Activated CD4-positive, alpha-beta T cell treated with anti-CD3 and anti-CD28 coated beads for 36 hours (primary cell): ENCODE data around the gene ADGRB3. TPM values are rescaled to one million over a fixed set of nuclear protein-coding genes. Genes with fewer than 3 reads are reported as not detected.

Source experiments
- ATAC-seq: fragments of 200-7000 bp; cut with Tn5 transposase; one replicate; pipeline ENCODE4 v1.10.0; 2021; ENCODE audit warnings: mild to moderate bottlenecking, moderate library complexity
- CTCF ChIA-PET: fragments of 350-600 bp; sonication (Branson Sonifier 250); formaldehyde crosslinking; loops from one replicate; lab custom pipeline; 2021; ENCODE audit warnings: antibody characterized with exemption; lab: Charles Lee
- POLR2A ChIA-PET: fragments of 350-600 bp; sonication (Branson Sonifier 250); formaldehyde crosslinking; loops from one replicate; lab custom pipeline; 2021; ENCODE audit warnings: antibody characterized with exemption, inconsistent platforms; lab: Charles Lee
- DNase-seq: peaks from one replicate; pipeline ENCODE4 v3.0.0-alpha.2; 2020
- H3K27ac Mint-ChIP-seq: one replicate; pipeline ENCODE4 v1.8.0; 2021; ENCODE audit warnings: mixed read lengths
- H3K27me3 Mint-ChIP-seq: one replicate; pipeline ENCODE4 v1.8.0; 2021; ENCODE audit warnings: mixed read lengths
- H3K36me3 Mint-ChIP-seq: one replicate; pipeline ENCODE4 v1.8.0; 2021; ENCODE audit warnings: low read depth, mixed read lengths
- H3K4me1 Mint-ChIP-seq: one replicate; pipeline ENCODE4 v1.8.0; 2021; ENCODE audit warnings: mixed read lengths
- H3K4me3 Mint-ChIP-seq: one replicate; pipeline ENCODE4 v1.8.0; 2021; ENCODE audit warnings: mild to moderate bottlenecking, moderate library complexity, mixed read lengths
- H3K9me3 Mint-ChIP-seq: one replicate; pipeline ENCODE4 v1.8.0; 2021; ENCODE audit warnings: low read depth, mixed read lengths
- intact Hi-C, 2 experiments: fragments of 100-400 bp; cut with DNase I in 1 of 2; cut with micrococcal nuclease in 1 of 2; formaldehyde crosslinking; loops; one replicate each; pipeline versions ENCODE4 v1.14.2 to v1.15.1; 2022 to 2024; cut with DNase I, micrococcal nuclease
- total RNA-seq, 2 experiments: library from RNA; stranded (reverse); gene quantifications; one replicate each; pipeline ENCODE4 v1.2.3, GENCODE V29; 2021

The ADGRB3 gene
- total RNA-seq, 2 experiments from 2014 or later = not detected

DNA sequence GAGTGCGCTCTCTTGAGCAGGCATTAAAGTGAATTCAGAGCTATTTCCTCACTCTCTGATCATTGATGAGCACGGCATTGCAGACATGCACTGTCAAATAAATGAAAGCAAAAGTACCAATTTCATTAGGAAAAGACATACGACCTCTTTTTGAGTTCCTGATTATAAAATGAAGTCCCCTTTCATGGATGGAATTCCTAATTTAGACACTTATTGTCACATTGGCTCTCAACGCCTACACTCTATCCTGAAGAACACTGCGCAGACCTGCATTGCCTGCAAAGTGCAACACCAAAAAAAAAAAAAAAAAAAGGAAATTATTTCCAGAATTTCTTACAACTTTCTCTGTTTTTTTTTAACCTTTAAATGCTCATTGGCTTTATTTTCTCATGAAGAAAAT is 1.6 kb downstream of the ADGRB3 start:
- Mint-ChIP-seq H3K36me3 (no peaks in the 10 kb centered on the region), H3K27me3 (peaks cover 55% of the 10 kb centered on the region), H3K4me3 (no peak overlapping the region), H3K27ac (no peak overlapping the region), H3K9me3 (no peaks in the 10 kb centered on the region), H3K4me1 (peaks cover 20% of the 10 kb centered on the region)
- no peak for ATAC-seq
- intact Hi-C loops = loop anchor here in 1 of 2 experiments (5.0 kb wide), 2 partner anchors 331 to 1096 kb away; no protein-coding TSS in a partner anchor
- CTCF ChIA-PET = no interaction called here
- DNase-seq = no peak
- POLR2A ChIA-PET = no interaction called here

DNA sequence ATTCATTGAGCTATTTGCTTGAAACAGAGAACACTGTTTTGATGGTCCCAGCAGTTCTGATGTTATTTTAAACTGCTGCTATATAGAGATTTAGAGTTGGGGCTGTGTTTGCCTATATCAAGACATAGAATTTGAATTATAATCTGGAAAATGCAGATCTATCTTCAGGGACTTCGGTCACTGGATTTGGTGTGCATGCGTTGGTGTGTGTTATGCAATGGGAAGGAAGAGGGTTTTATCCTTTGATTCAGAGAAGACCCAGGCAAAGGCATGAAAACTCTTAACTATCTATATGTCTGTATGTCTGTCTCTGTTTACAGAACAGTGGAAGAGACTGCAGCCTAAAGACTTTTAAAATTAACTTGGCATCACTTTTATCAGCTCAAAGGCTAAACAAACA is 2.0 kb downstream of the ADGRB3 start:
- no peaks in the 10 kb centered on the region for H3K9me3 Mint-ChIP-seq
- no peak overlapping the region for H3K27ac Mint-ChIP-seq
- ChIA-PET CTCF (interaction anchor here (0.5 to 0.7 kb wide), 6 partner anchors 169 to 1455 kb away, joined by 3 to 8 read pairs (median 4); no protein-coding TSS in a partner anchor), POLR2A (no interaction called here)
- DNase-seq = no peak
- no peaks in the 10 kb centered on the region for H3K36me3 Mint-ChIP-seq
- no peak for ATAC-seq
- H3K4me3 Mint-ChIP-seq = no peak overlapping the region
- H3K4me1 Mint-ChIP-seq = peaks cover 20% of the 10 kb centered on the region
- H3K27me3 Mint-ChIP-seq = peaks cover 55% of the 10 kb centered on the region
- intact Hi-C loops = loop anchor here in 1 of 2 experiments (5.0 kb wide), 2 partner anchors 330 to 1095 kb away; no protein-coding TSS in a partner anchor

DNA sequence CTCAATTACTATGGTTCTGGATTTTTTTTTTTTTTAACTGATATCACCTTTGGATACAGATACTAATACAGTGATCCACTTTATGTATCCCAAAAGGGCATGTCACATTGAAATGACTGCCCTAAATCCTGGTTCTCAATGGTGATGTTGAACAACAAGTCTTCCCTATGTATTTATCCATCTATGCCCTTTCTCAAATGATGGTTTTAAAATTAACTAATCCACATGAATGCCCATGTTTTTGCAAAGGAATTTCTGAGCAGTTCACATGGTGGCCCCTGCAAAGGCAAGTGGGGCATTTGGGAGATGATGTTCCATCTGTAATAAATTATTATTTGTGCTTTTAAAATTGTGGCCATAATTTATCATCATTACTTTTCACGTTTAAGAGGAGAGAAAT is 2.7 kb downstream of the ADGRB3 start:
- CTCF ChIA-PET = interaction anchor here (0.5 to 0.7 kb wide), 7 partner anchors 22 to 1433 kb away, joined by 3 to 8 read pairs (median 3); no protein-coding TSS in a partner anchor
- no peak overlapping the region for H3K4me3 Mint-ChIP-seq
- peaks cover 53% of the 10 kb centered on the region for H3K27me3 Mint-ChIP-seq
- ATAC-seq = no peak
- POLR2A ChIA-PET = no interaction called here
- H3K27ac Mint-ChIP-seq = no peak overlapping the region
- no peaks in the 10 kb centered on the region for H3K36me3 Mint-ChIP-seq
- H3K4me1 Mint-ChIP-seq = peaks cover 20% of the 10 kb centered on the region
- H3K9me3 Mint-ChIP-seq = no peaks in the 10 kb centered on the region
- intact Hi-C loops = loop anchor here (1.0 to 5.0 kb wide), 7 partner anchors 141 to 1471 kb away; no protein-coding TSS in a partner anchor
- no peak for DNase-seq

DNA sequence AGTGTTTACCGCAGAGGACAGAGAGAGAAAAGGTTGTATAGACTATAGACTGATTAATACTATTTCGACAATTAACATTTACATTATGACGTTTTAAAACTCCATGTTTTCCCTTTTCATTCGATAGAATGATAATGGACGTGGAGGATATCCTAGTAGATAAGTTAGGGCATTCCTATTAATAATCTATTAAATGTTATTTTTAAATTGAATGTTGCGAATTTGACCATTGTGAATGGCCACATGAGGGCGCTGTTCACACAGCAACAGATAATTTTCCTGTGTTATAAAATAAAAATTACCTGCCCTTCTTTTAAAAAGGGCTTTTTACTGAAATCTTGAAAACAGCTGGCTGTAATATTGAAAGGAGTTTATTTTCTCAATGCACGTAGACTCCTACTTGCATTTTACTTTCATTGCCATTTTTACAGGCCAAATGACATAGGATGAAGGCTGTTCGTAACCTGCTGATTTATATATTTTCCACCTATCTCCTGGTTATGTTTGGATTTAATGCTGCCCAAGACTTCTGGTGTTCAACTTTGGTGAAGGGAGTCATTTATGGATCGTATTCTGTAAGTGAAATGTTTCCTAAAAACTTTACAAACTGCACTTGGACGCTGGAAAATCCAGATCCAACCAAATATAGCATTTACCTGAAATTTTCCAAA is 3.3 kb downstream of the ADGRB3 start:
- H3K27me3 Mint-ChIP-seq = peaks cover 50% of the 10 kb centered on the region
- no peak overlapping the region for H3K27ac Mint-ChIP-seq
- H3K9me3 Mint-ChIP-seq = no peaks in the 10 kb centered on the region
- ATAC-seq = no peak
- CTCF ChIA-PET = interaction anchor here (0.6 to 0.7 kb wide), 3 partner anchors 22 to 957 kb away, joined by 3 read pairs; no protein-coding TSS in a partner anchor
- H3K4me1 Mint-ChIP-seq = peaks cover 20% of the 10 kb centered on the region
- intact Hi-C loops = loop anchor here (1.0 to 5.0 kb wide), 7 partner anchors 140 to 1470 kb away; no protein-coding TSS in a partner anchor
- no peaks in the 10 kb centered on the region for H3K36me3 Mint-ChIP-seq
- POLR2A ChIA-PET = interaction anchor here (0.6 kb wide), 1 partner anchor 191 kb away, joined by 3 read pairs; no protein-coding TSS in a partner anchor
- DNase-seq = peak; percentile 52
- no peak overlapping the region for H3K4me3 Mint-ChIP-seq

DNA sequence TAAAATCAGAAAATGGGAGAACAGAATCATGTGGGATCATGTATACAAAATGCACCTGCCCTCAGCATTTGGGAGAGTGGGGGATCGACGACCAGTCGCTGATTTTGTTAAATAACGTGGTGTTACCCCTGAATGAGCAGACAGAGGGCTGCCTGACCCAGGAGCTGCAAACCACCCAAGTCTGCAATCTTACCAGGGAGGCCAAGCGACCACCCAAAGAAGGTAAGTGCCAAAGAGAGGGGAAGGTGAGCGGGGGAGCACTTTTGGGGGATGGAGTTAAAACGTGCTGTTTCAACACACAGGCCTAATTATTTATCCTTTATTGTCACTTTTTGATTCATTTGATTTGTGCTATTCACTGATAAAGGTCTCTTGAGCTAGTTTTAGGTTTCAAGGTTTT is 4.1 kb downstream of the ADGRB3 start:
- Mint-ChIP-seq H3K9me3 (no peaks in the 10 kb centered on the region), H3K36me3 (no peaks in the 10 kb centered on the region), H3K27me3 (peaks cover 43% of the 10 kb centered on the region), H3K27ac (no peak overlapping the region), H3K4me1 (peaks cover 14% of the 10 kb centered on the region), H3K4me3 (no peak overlapping the region)
- ChIA-PET POLR2A (interaction anchor here (0.6 kb wide), 1 partner anchor 190 kb away, joined by 3 read pairs; no protein-coding TSS in a partner anchor), CTCF (interaction anchor here (0.7 kb wide), 1 partner anchor 926 kb away, joined by 3 read pairs; no protein-coding TSS in a partner anchor)
- DNase-seq (no peak), ATAC-seq (no peak)
- intact Hi-C loops = loop anchor here (2.0 to 5.0 kb wide), 6 partner anchors 140 to 1470 kb away; no protein-coding TSS in a partner anchor

DNA sequence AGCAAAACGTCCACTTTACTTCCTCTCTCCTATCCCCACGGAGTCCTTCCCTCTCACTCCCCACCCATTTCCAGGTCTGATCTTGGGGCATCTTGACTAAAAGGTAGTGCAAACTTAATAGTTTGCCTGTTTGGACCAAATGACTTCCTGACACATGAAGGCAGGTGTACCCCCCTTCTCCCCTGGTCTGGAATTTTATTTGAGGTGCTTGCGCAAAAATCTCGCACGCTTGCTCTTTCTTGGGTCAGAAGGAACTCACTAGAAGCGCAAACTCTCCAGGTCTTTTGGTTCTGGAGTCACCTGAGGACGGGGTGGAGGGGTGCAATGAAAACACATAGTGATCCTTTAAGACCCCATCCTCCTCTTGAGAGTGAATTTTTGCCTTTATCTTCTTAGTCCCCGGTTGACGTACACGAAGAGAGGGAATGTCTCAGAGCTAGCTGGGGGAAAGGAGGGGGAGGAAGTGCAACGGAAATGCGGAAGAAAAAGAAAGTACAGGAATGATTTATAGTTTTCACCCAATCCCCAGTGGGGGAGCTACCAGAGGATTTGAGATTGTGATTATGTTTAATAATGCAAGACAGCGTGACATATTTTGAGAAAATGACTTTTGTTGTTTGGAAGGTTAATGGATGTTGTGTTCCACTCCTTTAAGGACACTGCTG is 4.9 kb downstream of the ADGRB3 start:
- peaks cover 9% of the 10 kb centered on the region for H3K4me1 Mint-ChIP-seq
- intact Hi-C loops = loop anchor here (2.0 to 5.0 kb wide), 6 partner anchors 139 to 1469 kb away; no protein-coding TSS in a partner anchor
- H3K27me3 Mint-ChIP-seq = peaks cover 38% of the 10 kb centered on the region
- no peak for DNase-seq
- no peak overlapping the region for H3K4me3 Mint-ChIP-seq
- H3K36me3 Mint-ChIP-seq = no peaks in the 10 kb centered on the region
- ATAC-seq = no peak
- ChIA-PET POLR2A (no interaction called here), CTCF (interaction anchor here (0.7 kb wide), 1 partner anchor 927 kb away, joined by 3 read pairs; no protein-coding TSS in a partner anchor)
- no peak overlapping the region for H3K27ac Mint-ChIP-seq
- H3K9me3 Mint-ChIP-seq = no peaks in the 10 kb centered on the region

DNA sequence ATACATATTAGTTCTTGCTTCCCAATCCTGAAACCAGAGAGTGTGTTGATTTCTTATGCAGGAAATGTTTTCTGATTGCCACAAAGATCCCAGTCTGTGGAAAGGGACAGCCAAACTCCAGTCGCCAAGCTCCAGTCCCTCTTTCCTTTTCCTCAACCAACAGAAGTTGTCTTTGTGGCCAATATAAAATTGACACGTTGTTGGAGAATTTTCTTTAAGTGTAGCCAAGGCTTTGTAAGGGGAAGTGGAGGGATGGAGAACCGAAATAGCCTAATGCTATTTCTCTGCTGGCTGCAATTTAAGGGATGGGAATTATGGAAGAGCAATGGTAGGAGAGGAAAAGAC is 5.4 kb downstream of the ADGRB3 start:
- H3K27ac Mint-ChIP-seq = no peak overlapping the region
- ChIA-PET CTCF (no interaction called here), POLR2A (no interaction called here)
- DNase-seq = no peak
- H3K36me3 Mint-ChIP-seq = no peaks in the 10 kb centered on the region
- ATAC-seq = no peak
- H3K27me3 Mint-ChIP-seq = peaks cover 35% of the 10 kb centered on the region
- intact Hi-C loops = no loop called here
- no peaks in the 10 kb centered on the region for H3K9me3 Mint-ChIP-seq
- peaks cover 6% of the 10 kb centered on the region for H3K4me1 Mint-ChIP-seq
- H3K4me3 Mint-ChIP-seq = no peak overlapping the region

DNA sequence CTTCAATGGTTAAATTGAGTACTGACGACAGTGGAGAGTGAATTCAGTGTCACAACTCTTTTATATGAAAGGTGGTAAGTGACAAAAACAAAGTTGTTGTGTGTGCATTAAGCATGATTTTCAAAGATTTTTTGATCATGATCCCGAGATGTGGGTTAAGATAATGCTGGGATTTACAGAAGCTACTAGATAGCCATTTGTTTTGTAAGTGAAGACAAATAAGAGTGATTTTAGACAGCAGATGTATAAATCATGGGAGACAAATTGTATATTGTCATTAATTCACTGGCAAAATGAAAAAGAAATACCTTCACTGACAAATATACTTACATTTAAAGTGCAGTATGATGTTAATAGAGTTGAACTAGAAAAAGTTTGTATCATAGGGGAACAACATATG is 6.1 kb downstream of the ADGRB3 start:
- peaks cover 27% of the 10 kb centered on the region for H3K27me3 Mint-ChIP-seq
- intact Hi-C loops = no loop called here
- ChIA-PET POLR2A (no interaction called here), CTCF (no interaction called here)
- peaks cover under 1% of the 10 kb centered on the region for H3K4me1 Mint-ChIP-seq
- H3K36me3 Mint-ChIP-seq = no peaks in the 10 kb centered on the region
- no peak overlapping the region for H3K4me3 Mint-ChIP-seq
- no peak overlapping the region for H3K27ac Mint-ChIP-seq
- ATAC-seq (no peak), DNase-seq (no peak)
- H3K9me3 Mint-ChIP-seq = no peaks in the 10 kb centered on the region

DNA sequence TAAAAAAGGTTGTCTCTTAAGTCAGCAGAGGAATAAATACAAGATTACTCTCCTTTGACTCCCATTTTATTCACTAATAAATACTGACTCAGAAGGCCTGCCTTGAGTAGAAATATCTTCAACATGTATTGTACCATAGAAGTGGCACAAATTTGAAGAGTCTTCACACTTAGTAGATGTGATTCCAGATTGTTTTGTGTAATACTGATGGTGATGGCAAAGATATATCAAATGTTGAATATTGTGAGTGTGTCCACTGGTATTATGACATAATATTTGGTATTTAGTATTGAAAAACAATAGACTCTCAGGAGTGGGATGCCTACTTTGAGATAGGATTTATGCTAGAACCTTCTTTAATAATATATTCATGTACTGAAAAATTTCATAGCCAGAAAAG is 7.0 kb downstream of the ADGRB3 start:
- intact Hi-C loops = no loop called here
- Mint-ChIP-seq H3K36me3 (no peaks in the 10 kb centered on the region), H3K9me3 (no peaks in the 10 kb centered on the region), H3K27ac (no peak overlapping the region), H3K4me3 (no peak overlapping the region), H3K27me3 (peaks cover 22% of the 10 kb centered on the region), H3K4me1 (no peaks in the 10 kb centered on the region)
- POLR2A ChIA-PET = no interaction called here
- ATAC-seq = no peak
- CTCF ChIA-PET = no interaction called here
- DNase-seq = no peak

DNA sequence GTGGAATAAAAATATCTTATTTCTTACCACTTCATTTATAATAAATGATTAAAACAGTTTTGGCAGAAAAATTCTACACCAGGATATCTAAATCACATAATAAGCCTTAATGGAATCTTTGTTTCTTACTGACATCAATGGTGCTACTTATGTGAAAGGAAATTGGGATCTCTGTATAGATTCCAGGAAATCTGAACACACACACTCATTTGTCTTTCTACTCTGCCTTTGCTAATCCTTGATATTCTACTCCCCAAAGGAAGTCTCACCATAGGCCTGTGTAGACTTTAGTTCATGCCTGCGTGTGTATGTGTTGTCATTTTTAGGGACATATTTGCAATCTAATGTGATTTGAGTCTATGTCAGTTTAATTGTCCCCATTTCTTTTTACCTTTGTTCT is 7.9 kb downstream of the ADGRB3 start:
- Mint-ChIP-seq H3K27ac (no peak overlapping the region), H3K36me3 (no peaks in the 10 kb centered on the region), H3K9me3 (no peaks in the 10 kb centered on the region), H3K4me1 (no peaks in the 10 kb centered on the region), H3K4me3 (no peak overlapping the region), H3K27me3 (peaks cover 16% of the 10 kb centered on the region)
- intact Hi-C loops = no loop called here
- ChIA-PET CTCF (no interaction called here), POLR2A (no interaction called here)
- ATAC-seq = no peak
- DNase-seq = no peak

DNA sequence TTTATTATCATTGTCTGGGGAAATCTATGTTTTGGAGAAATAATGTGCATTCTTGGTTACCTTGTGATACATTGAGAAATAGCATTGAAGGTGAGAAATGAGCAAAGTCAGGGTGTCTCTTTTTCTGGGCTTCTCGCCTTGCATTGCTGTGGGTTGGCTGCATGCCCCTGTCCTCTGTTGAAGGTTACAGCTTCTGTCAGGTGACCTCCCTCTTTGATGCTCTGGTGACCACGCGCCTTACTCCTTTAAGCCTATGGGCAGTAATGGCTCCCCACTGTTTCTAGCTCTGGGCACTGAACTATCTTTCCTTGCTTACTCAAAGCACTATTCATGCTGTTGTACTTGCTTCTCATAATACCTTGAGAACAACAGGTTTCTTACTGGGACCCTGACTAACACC is 14.6 kb downstream of the ADGRB3 start:
- ChIA-PET POLR2A (no interaction called here), CTCF (no interaction called here)
- Mint-ChIP-seq H3K4me1 (no peaks in the 10 kb centered on the region), H3K27ac (no peak overlapping the region), H3K27me3 (no peaks in the 10 kb centered on the region), H3K4me3 (no peak overlapping the region), H3K9me3 (no peaks in the 10 kb centered on the region), H3K36me3 (no peaks in the 10 kb centered on the region)
- intact Hi-C loops = no loop called here
- DNase-seq = no peak
- no peak for ATAC-seq
